NCI-H2029 (cell line): ENCODE data around the gene ELN.
"Not testable (repeated sequence)": the region's sequence is repeated elsewhere in the genome, so short reads cannot be mapped to it uniquely, and the experiment has no call there.

Source experiments
- DNase-seq: peaks from one replicate; lab custom pipeline; 2025; lab: John Stamatoyannopoulos, UW

The ELN gene

GRCh38 chr7:74000489-74001149 is 27.4 kb upstream of the ELN start:
- no peak for DNase-seq

DNA sequence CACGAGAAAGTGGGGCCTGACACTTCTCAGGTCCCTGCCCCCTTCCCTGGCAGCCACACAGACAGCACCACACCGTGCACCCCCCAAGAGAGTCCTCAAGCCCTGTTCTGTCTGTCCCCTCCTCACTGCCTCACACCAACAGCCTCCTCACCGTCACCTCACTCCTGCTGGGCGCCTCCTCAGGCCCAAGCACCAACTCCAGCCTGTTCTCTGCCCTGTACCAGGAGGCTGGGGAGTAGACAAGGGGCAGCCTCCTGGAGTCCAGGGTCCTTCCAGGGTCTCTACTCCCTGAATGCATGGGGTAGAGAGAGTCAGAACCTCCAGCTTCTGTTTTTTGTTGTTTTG is 26.9 kb upstream of the ELN start:
- no peak for DNase-seq

DNA sequence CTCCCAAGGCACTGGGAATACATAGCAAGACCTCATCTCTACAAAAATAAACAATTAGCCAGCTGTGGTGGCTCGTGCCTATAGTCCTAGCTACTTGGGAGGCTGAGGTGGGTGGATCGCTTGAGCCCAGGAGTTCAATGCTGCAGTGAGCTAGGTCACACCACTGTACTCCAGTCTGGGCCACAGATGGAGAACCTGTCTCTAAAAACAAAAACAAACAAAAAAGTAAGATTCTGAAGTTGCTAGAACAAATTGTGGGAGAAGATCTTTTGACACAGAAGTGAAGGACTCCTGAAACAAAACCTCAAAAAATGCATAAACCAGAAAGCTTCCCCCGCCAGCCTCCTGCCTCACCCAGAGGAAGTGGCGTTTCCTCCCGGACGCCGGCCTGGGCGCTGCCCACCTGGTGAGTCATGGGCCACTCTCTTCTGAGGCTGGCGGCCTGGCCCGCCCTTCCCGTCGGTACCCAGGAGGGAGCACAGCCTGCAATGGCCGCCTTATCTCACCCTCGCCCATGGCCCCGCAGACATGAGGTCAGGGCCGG is 25.4 kb upstream of the ELN start:
- no peak for DNase-seq

DNA sequence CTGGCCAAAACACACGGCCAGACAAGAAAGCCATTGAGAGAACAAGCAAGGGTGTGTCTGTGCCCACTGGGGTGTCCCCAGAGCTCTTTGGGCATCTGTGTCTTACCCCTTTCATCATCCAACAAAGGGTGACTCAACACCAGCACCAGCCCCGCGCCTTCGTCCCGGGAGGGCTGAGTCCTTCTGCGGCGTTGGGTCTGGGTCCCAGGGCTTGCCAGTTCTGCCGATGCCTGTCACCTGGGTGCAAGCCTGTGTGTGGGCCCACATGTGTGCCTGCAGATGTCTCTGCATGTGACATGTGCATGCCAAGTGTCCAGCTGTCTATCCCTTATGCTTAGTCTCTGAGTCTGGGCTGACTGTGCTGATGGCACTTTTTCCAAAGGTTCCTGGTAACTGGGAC is 24.4 kb upstream of the ELN start:
- no peak for DNase-seq

DNA sequence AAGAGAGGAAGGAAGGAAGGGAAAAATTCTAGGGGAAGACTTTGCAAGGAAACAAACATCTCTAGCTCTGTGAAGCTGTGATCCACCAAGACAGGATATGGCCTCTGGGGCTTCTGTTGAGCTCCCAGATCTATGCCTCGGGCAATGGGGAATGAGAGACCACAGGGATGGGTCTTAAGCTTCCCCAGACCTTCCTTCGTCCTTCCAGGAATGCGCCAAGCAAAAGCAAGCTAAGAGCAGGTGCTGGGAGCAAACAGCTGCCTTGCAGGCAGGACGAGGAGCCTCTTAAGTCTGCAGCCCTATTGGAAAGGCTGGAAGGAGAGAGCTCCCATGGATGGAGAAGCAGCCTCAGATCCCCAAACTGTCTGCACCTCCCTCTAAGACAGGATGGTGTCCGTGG is 21.9 kb upstream of the ELN start:
- DNase-seq = no peak

GRCh38 chr7:74006451-74007241 is 21.3 kb upstream of the ELN start:
- no peak for DNase-seq

GRCh38 chr7:74007242-74007567 is 20.8 kb upstream of the ELN start:
- no peak for DNase-seq

- DNase-seq = no peak
Observed at GRCh38 chr7:74008687-74009086, 19.3 kb upstream of the ELN start.

- DNase-seq = no peak
Observed at GRCh38 chr7:74009719-74010118, 18.3 kb upstream of the ELN start.

- no peak for DNase-seq
Observed at GRCh38 chr7:74010407-74010806, 17.6 kb upstream of the ELN start.

DNA sequence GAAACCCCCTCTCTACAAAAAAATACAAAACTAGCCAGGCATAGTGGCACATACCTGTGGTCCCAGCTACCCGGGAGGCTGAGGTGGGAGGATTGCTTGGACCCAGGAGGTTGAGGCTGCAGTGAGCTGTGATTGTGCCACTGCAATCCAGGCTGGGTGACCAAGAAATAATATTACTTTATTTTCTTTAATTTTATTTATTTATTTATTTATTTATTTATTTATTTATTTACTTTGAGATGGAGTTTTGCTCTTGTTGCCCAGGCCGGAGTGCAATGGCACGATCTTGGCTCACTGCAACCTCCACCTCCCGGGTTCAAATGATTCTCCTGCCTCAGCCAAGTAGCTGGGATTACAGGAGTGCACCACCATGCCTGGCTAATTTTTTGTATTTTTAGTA is 16.6 kb upstream of the ELN start:
- not testable (repeated sequence) for DNase-seq

DNA sequence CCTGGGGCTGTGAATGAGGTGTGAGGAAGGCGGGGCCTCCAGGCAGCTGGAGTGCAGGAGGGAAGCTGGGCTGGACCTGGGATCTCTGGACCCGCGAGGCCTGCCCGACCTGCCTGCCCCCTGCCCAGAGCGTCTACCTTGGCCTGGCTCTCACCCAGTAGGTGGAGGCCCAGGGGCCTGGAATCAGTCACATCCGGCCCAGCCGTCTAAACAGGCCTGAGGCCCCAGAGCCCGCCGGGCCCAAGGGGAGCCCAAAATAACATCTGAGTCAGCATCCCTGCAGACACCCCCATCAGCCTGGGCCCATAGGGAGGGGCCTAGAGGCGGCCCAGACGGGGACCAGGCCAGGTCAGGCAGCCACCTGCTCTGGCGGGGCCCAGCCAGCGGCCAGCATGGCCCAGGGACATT is 15.1 kb upstream of the ELN start:
- no peak for DNase-seq

GRCh38 chr7:74013539-74014272 is 14.3 kb upstream of the ELN start:
- DNase-seq = no peak

DNA sequence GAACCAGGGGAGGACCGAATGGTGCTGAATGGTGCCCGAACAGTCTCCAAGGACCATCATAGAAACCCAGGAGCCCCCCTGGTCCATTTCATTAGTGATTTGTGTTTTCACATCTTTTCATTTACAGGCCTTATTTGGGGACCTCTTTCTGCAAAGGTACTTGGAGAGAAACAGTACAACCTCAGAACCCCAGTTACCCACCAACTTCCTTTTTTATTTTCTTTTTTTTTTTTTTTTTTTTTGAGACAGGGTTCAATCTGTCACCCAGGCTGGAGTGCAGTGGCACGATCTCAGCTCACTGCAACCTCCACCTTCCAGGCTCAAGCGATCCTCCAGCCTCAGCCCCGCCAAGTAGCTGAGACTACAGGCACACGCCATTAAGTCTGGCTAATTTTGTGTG is 13.0 kb upstream of the ELN start:
- no peak for DNase-seq

- DNase-seq = no peak
Observed at GRCh38 chr7:74015670-74016069, 12.3 kb upstream of the ELN start.

DNA sequence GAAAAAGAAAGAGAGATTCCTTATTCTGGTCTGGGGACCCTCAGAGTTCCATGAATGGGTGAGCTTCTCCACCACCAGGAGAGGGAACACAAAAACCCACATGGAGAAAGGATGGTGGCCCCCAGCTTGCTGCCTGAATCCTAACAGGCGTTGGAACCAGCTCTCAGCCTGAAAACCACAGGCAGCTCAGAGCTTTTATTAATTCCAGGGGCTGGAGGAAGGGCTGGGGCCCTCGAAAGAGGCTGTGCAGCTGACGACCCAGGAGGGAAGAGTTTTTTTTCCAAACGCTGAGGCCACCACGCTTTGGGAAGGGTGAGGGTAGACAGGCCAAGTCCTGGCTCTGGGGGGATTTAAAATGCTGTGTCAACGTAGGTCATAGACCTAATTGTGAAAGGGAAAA is 10.8 kb upstream of the ELN start:
- no peak for DNase-seq

DNA sequence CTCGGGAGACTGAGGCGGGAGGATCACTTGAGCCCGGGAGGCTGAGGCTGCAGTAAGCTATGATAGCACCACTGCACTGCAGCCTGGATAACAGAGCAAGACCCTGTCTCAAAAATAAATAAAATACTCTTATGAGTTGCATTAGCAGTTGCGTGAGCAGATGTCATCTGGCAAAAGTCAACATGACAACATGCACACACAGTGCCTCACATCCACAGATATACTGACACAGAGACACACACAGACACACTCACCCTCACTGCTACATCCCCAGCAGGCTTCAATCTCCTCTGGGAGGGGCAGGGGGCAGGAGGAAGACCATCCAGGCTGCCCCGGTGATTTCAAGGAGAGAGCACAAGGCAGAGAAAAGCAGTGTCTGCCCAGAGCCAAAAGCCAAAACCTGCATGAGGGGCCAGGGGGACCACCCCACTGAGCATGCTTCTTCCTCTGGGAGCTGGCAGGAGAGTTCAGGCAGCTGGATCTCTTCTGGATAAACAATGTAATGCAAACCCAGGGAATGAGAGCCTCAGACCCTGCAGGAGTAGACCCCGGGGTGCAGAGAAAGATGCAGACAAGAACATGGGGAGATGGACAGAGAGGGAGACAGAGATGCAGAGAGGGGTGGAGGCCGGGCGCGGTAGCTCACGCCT is 9.6 kb upstream of the ELN start:
- DNase-seq = no peak

GRCh38 chr7:74019149-74019548 is 8.8 kb upstream of the ELN start:
- DNase-seq = no peak

GRCh38 chr7:74020390-74020789 is 7.6 kb upstream of the ELN start:
- DNase-seq = no peak

GRCh38 chr7:74021546-74022320 is 6.2 kb upstream of the ELN start:
- DNase-seq = no peak

DNA sequence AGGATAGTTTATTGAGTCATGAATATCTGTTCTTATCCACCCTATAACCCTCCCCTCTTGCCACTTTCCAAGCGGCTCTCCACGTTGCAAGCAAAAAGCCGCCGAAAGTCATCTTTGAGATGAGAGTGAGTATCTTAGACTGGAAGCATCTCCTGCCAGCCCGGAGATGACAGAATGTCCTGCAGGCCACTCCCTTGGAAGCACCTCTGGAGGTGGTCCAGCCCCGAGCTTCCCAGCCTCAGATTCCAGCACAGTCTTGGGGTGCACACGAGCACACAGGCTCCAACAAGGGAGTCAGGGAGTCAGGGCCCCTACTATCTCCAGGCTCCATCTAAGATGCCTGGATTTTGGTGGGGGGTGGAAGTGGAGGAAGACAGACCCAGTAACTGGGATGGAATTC is 5.5 kb upstream of the ELN start:
- DNase-seq = no peak

- no peak for DNase-seq
Observed at GRCh38 chr7:74023092-74023536, 4.9 kb upstream of the ELN start.
